ENCODE data around the gene SUV39H2. TPM values are rescaled to one million over a fixed set of nuclear protein-coding genes. Genes with fewer than 3 reads are reported as not detected.
A peak's percentile ranks its signal among the peaks of the same experiment; 100 is the strongest.
"Not testable (repeated sequence)": the region's sequence is repeated elsewhere in the genome, so short reads cannot be mapped to it uniquely, and the experiment has no call there.

The SUV39H2 gene
- total RNA-seq, 1 donor from 2014 or later, result 8.6 TPM

DNA sequence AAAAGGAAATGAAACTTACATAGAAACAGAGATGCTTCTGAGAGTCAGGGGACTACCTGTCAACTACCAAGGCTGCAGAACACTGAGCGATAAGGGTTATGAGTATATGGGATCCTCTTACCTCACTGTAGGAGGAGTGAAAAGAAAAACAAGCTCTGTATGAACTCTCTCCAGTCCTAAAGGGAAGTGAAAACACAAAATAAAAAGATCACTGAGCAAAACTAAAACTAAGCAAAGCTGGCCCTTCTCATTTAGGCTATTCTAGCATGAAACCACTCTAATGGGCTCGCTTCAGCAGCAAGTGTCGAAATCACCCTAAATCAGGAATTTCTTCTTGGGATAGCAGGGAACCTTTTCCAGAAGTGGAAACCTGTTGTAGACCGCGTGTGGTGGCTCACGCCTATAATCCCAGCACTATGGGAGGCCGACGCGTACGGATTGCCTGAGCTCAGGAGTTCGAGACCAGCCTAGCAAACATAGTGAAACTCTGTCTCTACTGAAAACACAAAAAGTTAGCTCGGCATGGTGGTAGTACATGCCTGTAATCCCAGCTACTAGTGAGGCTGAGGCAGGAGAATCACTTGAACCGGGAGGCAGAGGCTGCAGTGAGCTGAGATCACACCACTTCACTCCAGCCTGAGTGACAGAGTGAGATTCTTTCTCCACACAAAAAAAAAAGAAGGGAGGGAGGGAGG lies 48.2 kb downstream of the SUV39H2 start:
- DNase-seq (ENCODE audit: low spot score), result no peak

DNA sequence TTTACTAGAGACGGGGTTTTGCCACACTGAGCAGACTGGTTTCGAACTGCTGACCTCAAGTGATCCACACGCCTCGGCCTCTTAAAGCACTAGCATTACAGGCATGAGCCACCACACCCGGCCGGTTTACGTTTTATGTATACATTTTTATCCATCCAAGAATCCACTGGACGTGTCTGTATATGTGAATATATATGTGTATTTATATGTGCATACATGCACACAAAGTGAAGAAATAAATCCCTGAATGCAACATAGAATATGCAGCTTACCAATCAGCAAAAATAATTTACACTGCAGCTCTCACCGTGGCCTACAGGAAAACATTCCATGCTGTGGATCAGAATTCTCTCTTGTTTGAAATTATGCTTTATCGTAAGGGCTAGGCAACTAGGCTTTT lies 51.9 kb downstream of the SUV39H2 start:
- no peak for DNase-seq (ENCODE audit: low spot score)

DNA sequence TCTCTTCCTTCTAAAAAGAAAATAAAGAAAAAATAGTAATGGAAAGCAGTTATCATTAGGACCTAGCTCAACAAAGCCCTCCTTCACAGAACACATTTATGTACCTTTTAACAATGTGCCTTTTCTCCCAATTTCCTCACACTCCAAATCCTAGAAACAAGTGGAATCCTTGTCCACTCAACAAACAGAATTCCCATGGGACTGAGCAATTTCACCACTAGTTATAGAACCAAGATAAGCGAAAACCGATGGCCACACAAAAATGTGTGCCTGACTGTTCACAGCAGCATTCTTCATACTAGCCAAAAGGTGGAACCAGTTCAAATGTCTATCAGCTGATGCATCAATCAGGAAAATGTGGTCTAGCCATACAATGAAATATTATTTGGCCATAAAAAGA lies 57.9 kb downstream of the SUV39H2 start:
- no peak for DNase-seq (ENCODE audit: low spot score)

DNA sequence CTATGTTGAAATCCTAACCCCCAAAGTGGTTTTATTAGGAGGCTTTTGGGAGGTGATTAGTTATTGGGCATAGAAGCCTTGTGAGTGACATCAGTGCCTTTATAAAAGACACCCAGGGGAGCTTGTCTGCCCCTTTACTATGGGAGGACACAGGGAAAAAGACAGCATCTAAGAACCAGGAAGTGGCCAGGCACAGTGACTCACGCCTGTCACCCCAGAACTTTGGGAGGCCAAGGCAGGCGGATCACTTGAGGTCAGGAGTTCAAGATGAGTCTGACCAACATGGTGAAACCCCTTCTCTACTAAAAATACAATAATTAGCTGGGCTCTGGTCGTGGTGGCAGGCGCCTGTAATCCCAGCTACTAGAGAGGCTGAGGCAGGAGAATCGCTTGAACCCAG lies 60.3 kb downstream of the SUV39H2 start:
- DNase-seq (ENCODE audit: low spot score), result not testable (repeated sequence)

DNA sequence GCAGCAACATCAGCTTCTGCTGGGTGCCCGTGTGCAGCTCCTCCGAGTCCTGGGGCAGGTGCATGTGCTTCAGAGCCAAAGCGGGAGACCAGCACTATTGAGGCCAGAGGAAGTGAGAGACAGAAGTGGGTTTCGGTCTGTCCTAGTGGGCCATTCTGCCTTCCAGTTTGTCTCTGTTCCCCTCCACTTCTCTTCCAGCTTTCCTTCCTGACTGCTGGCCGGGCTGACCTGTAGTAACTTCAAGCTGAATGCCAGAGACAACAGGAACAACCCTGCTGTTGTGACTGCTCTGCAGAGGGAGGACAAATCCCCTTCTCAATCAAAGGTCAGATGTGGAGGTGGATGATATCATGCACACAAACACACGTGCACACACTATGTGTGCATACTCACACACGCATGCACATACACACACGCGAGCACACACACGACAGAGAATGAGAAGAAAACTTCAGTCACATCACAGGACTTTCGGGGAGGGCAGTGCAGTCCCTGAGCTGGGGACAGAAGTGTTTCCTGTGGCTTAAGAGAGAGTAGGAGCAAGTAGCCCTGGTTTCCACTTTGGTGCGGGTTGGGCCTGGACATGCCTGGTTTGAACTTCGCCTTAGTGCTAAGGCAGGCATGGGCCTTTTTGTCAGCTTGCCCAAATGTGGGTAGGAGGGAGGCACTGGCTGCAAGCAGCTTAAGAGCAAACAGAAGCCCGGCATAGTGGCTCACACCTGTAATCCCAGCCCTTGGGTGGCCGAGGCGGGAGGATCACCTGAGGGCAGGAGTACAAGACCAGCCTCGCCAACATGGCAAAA lies 63.7 kb downstream of the SUV39H2 start:
- not testable (repeated sequence) for DNase-seq (ENCODE audit: low spot score)

DNA sequence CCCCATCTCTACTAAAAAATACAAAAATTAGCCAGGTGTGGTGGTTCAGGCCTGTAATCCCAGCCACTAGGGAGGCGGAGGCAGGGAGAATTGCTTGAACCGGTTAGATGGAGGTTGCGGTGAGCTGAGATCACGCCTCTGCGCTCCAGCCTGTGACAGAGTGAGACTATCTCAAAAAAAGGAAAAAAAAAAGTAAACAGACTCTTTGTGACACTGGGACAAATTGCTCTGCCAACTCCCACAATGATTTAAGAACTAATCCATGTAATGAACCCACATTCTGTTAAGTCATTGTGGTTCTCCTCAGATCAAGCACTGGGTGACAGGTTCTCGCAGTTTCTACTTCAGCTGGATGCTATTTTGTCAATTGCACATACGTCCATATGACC lies 64.3 kb downstream of the SUV39H2 start:
- not testable (repeated sequence) for DNase-seq (ENCODE audit: low spot score)

DNA sequence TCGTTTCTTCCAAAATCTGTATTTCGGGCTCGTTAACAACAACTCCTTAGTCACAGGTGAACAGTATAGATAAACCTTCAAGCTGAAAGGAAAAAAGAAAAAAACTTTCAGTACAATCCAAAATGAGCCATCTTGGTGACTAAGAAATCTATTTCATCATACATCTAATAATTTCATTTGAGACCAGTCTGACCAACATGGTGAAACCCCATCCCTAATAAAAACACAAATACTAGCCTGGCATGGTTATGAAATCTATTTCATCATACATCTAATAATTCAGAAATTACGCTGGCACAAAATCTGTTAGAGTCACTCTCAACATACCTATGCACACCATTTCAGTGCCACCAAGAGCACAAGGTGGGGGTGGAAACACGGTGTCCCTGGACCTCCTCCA lies 66.4 kb downstream of the SUV39H2 start:
- DNase-seq (ENCODE audit: low spot score), result no peak

DNA sequence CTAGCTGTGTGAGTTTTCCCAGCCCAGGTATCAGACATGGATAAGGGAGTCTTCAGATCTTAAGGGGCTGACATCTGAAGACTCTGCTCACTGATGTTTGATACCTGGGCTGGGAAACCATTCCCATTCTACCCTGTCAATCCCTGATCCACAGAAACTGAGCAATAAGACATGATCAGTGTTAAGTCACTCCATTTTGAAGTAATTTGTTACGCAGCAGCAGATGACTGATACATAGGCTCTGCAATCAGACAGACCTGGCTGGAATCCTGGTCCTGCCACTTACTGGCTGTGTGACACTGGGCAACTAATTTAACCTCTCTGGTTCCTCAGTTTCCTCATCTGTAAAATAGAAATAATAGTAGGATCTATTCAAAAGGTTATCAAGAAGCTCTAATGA lies 68.6 kb downstream of the SUV39H2 start:
- no peak for DNase-seq (ENCODE audit: low spot score)

DNA sequence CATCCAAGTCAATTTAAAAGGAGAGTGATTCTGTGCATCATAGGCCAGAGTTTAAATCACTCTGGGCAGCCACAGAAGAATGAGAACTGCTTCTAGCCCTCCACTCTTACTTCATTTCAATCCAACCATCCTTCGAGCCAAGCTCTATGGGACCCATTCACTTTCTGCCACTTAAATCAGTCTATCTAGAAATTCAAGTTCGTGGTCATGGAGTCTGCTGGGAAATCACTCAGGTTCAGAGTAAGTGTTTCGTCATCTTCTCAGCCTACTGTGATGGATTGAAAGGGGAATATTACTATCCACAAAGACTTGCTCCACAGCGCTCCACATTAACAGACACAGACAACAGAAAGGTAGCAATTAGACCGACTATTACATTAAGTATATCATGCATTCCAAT lies 70.6 kb downstream of the SUV39H2 start:
- no peak for DNase-seq (ENCODE audit: low spot score)

DNA sequence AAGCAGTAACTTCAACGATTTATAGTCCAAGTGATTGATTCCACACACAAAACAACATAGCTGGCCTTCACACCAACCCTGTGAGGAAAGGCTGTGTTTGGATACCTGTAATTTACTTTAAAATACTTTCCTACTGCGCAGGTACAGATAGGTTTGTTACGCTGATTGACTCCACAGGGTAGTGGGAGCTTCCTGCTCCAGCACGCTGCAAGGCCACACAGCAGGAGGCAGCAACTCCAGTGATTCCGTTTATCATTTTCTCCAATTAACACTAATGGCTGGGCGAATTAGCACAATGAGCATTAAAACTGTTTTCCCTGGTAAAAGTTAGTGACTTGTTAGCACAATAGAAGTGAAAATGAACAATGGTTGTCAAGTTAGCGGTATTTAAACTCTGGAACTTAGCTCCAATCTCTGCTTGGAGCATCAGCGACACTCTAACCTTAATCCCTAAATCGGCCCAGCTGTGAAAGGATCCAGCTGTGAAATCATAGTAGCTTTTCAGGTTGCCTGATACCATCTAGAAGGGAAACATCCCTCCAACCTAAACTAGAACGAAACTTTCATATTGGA lies 74.3 kb downstream of the SUV39H2 start:
- no peak for DNase-seq (ENCODE audit: low spot score)

DNA sequence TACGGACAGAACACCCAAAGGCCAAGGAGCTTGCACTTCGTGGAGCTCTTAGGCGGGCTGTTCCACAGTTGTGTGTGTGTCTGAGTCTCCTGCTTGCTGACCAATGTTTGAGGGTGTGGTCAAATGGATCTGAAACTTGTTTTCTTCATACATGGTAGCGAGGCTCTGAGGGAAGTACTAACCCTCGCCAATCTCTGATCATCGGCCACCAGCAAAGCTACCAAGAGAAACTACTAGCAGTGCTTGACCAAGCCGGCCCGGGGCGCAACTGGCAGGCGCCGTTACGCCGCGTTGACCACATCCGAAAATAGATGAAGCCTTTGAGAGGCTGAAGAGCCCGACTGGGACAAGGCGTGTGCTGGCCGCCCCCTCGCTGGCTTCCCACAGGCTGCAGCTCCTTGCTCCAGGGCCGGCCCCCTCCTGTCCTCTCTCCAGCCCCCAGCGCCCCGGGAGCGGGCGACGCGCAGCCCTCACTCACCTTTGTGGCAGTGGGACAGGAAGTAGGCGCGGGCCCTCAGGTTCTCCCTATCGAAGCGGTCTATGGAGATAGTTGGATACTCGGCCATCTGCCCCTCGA lies 74.8 kb downstream of the SUV39H2 start:
- DNase-seq (ENCODE audit: low spot score), result peak; percentile 91

Other genes starting within 250 kb of the SUV39H2 start
- 88.2 TPM for gene FAM107B, start 104.0 kb upstream of the SUV39H2 start, total RNA-seq
- 1.4 TPM for gene CDNF, start 40.8 kb upstream of the SUV39H2 start, total RNA-seq
- 12.1 TPM for gene HSPA14, start 40.6 kb upstream of the SUV39H2 start, total RNA-seq
- 8.6 TPM for gene MSANTD7, start 40.6 kb upstream of the SUV39H2 start, total RNA-seq
- gene DCLRE1C, start 75.2 kb downstream of the SUV39H2 start, total RNA-seq, result 7.0 TPM
- gene MEIG1, start 80.5 kb downstream of the SUV39H2 start, total RNA-seq, result not detected
- gene OLAH, start 165.1 kb downstream of the SUV39H2 start, total RNA-seq, result 2.0 TPM
- 1.1 TPM for gene ACBD7, start 209.9 kb downstream of the SUV39H2 start, total RNA-seq
- gene RPP38, start 218.5 kb downstream of the SUV39H2 start, total RNA-seq, result 7.7 TPM